Body of pancreas (tissue), 4 donors: Measurements from ENCODE around the gene ROS1.

ENCODE experiments used
- CTCF ChIP-seq, 7 experiments: fragments of 450-650 bp in 4 of 7; fragments of 200-600 bp in 3 of 7; sonication (generic) in 3 of 7; IDR thresholded peaks; one replicate each; pipeline ENCODE4 v1.5.1; 2016 to 2019; ENCODE audit warnings: antibody characterized with exemption in 7 of 7
- POLR2A ChIP-seq, 3 donors: fragments of 450-650 bp; IDR thresholded peaks; one replicate each; pipeline ENCODE4 v1.6.1; 2016; ENCODE audit warnings: antibody characterized with exemption in 3 of 3, mild to moderate bottlenecking in 2 of 3

- TF ChIP-seq CTCF (IDR thresholded peaks at IDR 0.05), result no peak
- no peak for TF ChIP-seq POLR2A (IDR thresholded peaks at IDR 0.05)
These were observed 150.0 kb downstream of the ROS1 start for GRCh38 chr6:117275711-117276110.
